ENCODE measurements around the gene FAM81B.

- TF ChIP-seq YY1 (IDR thresholded peaks at IDR 0.05; ENCODE audit: insufficient read depth, insufficient read length) (no peak), ZNF274 (IDR thresholded peaks at IDR 0.05; ENCODE audit: low read depth, low read length) (no peak), SUZ12 (IDR thresholded peaks at IDR 0.05; ENCODE audit: extremely low read depth, insufficient read depth, insufficient read length) (no peak)
These were observed 43.6 kb upstream of the FAM81B start for GRCh38 chr5:95347506-95348120.

Measured in NT2/D1 (cell line).